Measurements from ENCODE around the gene NFATC2. TPM values are rescaled to one million over a fixed set of nuclear protein-coding genes. Genes with fewer than 3 reads are reported as not detected.

NFATC2 gene
- total RNA-seq, 1 donor from 2014 or later, result 0.76 TPM

GRCh38 chr20:51450221-51450712 is 92.3 kb downstream of the NFATC2 start:
- ATAC-seq, result no peak

GRCh38 chr20:51449498-51450220 is 92.9 kb downstream of the NFATC2 start:
- ATAC-seq, result no peak

- ATAC-seq, result no peak
These were observed 94.8 kb downstream of the NFATC2 start for GRCh38 chr20:51447765-51448148.

GRCh38 chr20:51447097-51447764 is 95.3 kb downstream of the NFATC2 start:
- ATAC-seq, result peak; percentile 30

DNA sequence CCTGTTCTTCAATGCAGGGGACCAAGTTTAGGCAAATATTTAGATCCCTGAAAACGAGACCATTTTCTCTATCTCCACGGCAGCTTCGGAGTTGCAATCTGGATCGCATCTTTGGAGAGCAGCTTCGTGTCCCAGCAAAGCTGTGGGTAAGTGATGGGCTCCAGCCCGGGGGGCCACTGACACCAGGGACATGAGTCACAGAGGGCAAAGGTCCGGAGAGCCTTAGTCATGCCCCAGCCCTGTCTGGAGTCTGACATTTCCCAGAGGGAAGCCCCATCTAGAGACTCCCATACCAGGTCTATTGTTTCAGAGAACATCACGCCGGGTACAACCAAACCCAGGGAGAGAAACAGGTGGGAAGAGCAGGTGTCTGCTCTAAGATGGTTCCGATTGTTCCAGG is 95.9 kb downstream of the NFATC2 start:
- peak; percentile 42 for ATAC-seq

- no peak for ATAC-seq
These were observed 96.3 kb downstream of the NFATC2 start for GRCh38 chr20:51446230-51446629.

DNA sequence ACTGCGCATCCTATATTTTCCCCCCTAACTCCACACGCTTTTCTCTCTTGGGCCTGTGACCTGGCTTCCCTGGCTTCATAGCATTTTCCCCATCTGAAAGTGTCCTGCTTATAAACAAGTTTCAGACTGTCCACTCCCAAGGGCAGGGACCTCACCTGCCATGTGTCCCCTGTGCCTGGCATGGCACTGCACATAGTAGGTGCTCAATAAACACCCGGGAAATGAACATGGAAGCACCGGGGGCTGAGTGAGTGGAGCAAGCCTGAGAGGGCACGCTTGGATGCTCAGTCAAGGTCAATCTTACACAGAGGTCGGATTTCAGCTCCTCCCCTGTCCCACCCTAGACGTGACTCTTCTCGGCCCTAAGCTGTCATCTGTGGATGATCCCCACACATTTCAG is 96.9 kb downstream of the NFATC2 start:
- ATAC-seq, result no peak

DNA sequence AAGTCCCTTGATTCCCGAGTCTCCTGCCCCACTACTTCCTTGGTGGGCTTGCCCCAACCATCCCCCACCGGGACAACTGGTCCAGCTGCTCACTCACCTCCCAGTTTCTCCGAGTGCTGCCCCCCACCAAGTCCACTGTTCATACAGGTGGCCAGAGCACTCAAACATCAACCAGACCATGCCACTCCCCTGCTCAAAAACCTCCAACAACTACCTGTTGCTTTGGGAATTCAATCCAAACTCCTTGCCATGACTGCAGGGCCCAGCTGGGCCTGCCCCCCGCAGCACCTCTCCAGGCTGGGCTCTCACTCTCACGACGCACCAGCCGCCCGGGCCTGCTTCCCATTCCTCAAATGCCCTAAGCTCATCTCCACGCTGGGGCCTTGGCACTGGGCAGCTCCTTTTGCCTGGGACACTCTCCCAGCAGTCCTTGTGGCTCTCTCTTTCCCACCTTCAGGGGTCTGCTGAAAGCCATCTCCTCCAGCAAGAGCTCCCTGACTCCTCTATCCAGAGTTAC is 97.5 kb downstream of the NFATC2 start:
- no peak for ATAC-seq

- no peak for ATAC-seq
These were observed 98.1 kb downstream of the NFATC2 start for GRCh38 chr20:51444467-51444866.

DNA sequence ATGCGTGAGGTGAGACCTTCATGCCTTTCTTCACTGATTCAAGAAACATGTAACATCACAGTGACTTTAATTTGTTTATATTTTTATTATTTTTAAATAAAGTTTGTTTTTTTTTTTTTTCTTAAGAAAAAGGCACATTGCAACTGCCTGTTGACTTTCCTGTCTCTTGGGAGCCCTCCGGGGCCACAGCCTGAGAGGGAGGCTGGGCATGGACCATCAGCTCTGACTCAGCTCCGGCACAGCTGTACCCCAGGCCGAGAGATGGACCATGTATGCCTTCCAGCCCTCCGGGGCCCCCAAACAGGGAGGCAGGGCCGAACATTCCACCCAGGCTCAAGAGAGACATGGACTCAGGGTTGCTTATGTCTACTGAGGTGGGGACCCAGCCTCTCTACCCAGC is 99.9 kb downstream of the NFATC2 start:
- ATAC-seq, result no peak

DNA sequence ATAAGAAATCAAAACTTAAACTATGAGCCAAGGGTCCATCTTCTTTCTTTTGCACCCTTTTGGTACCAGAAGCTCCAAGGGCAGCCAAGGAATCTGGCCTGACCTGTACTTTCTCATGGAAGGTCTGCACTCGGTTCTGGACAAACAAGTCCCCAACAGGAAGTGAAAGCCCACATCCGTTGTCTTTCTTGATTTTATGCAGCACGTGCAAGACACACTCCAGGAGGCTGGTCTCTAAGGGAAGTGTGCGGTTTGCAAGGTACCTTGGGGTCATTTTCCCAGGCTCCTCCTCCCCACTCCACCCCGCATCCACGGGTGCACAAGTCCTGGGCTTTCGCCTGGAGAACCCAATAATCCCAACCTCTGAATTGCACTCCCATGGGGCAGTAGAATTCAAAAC is 101.9 kb downstream of the NFATC2 start:
- ATAC-seq, result peak; percentile 22

DNA sequence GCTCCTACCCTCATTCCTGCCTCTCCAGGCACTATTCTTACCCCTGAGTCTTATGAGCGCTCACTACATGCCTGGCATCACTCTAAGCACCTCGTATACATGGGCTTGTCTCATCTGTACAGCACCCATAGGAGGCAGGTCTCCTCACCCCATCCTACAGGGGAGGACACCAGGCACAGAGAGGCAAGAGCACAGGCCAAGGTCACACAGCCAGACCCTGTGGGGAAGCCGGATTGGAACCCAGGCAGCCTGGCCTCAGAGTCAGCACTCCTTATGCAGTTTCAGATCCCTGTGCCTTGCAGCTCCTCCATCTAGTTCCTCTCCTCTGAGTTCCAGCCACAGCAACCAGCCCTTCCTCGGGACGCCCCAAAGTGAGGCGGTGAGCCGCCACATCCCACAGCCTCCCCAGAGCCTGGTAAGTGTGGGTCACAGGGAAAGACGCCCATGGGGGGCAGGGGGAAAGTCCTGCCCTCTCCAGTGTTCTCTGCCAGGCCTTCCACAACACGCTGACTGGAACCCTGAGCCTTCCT is 103.3 kb downstream of the NFATC2 start:
- ATAC-seq, result peak; percentile 7

DNA sequence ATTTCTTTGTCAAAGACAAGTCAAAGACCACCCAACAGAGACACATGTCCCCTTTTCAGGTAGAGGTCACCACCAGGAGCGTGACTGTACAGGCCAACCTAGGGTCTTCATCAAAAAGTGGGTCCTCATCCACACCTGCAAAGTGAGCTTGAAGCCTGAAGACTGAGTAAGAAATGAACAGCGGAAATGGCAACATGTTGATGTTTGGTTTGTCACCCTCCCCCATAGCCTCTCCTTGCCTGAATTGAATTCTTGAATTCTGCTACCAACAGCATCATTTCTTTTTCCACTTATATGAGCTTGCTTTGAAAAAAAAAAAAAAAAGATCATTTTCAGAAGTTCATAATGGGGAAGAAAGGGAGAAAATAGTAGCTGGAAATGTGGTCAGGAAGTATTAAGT is 104.4 kb downstream of the NFATC2 start:
- no peak for ATAC-seq

DNA sequence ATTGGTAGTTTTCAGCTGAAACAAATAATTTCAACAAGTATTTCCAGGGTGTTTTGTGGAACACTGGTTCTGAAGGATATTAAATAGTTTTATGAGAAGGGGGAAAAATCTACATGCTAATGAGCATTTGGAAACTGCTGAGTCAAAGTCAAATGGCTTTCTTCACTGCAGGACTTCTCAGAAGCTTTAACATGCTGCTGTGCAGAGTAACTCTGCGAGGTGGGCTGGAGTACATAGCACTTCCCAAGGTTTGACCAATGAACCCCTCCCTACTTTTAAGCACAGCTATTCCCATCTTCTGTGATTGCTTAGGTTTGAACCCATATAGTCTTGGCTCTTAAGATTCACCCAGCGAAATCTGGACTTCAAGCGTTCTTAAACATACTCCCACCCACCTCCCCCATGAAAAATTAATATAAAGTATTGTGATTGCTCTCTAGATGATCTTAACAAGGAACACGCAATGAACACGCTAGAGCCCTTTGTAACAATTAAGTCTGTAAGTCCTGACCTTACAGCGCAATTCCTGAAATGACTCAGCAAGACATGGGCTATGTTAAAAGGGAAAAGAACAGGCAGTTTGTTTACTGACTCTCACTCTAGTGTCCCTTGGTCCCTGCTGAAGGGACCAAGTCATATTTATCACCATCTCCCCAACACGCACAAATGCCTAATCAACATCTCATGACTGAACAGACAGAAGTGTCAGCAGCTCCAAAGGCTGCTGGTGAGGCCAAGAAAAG is 105.2 kb downstream of the NFATC2 start:
- no peak for ATAC-seq

GRCh38 chr20:51434580-51435247 is 107.8 kb downstream of the NFATC2 start:
- ATAC-seq, result peak; percentile 92

DNA sequence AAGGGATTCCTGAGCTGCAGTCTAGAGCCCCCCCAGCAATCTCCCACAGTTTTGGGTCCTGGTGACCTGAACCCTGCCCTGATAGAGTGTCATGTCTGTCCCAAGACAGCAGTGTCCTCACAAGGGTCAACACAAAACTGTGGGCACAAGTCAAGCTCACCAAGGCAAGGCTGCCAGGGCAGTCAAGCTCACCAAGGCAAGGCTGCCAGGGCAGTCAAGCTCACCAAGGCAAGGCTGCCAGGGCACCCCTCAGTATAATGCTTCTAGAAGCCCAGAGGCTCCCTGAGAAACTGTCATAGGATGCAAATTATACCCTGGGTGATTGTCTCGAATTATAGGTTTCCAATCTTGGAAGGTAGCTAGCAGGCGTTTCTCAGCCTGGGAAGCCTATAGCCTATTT is 108.5 kb downstream of the NFATC2 start:
- no peak for ATAC-seq

DNA sequence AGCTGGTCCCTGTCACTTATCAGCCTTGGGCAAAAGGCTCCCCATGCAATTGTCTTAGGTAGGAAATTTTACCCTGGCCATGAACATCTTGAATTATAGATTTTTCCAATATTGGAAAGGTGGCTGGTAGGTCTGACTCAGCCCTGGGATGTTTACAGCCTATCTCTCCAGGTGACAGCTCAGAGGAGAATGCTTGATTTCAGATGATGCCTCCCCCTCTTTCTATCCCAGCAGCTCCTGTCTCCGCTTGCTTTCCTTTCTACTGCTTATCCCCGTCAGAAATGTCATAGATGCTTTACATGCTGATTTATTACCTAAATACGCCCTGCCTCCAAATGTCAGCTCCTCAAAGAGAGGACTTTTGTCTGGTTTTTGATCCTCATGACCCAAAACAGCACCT is 109.6 kb downstream of the NFATC2 start:
- ATAC-seq, result no peak

DNA sequence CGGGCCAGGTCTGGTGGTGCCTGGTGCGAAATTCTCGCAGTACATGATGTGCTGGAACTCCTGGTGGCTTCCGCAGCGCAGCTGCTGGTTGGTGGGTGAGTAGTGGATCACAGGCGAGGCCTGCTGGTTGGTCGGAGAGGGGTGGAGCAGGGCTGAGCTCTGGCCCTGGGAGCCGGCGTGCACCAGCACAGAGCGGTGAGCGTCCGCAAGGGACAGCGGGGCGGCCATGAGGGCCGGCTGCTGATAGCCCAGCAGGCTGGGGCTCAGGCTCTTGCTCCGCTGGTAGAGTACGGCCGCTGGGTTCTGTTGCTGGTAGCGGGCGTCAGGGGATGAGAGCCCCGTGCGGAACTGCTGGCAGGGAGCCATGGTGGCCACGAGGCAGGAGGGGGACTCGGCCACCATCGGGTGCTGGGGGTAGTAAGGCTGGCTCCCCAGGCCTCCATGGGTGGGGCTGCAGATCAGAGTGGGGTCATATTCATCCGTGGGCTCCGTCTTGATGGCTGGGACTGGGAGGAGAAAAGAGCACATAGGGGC is 110.2 kb downstream of the NFATC2 start:
- no peak for ATAC-seq

DNA sequence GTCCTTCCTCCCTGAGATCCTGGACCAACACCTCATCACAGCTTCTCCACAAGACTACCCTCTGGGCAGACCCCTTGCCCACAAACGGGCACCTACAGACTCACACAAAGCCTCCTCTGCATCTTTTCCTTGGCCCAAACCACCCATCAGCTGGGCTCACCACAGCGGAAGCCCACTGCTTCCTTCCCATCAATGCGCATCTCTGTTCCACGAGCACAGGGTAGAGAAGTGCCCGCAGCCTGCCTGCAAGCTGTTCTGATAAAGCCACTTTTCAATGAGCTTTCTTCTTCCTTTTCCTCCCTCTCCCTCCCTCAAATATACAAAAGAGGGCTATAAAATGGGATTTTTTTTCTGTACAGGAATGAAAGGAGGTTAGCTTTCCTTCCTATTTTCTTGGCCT is 111.2 kb downstream of the NFATC2 start:
- no peak for ATAC-seq

DNA sequence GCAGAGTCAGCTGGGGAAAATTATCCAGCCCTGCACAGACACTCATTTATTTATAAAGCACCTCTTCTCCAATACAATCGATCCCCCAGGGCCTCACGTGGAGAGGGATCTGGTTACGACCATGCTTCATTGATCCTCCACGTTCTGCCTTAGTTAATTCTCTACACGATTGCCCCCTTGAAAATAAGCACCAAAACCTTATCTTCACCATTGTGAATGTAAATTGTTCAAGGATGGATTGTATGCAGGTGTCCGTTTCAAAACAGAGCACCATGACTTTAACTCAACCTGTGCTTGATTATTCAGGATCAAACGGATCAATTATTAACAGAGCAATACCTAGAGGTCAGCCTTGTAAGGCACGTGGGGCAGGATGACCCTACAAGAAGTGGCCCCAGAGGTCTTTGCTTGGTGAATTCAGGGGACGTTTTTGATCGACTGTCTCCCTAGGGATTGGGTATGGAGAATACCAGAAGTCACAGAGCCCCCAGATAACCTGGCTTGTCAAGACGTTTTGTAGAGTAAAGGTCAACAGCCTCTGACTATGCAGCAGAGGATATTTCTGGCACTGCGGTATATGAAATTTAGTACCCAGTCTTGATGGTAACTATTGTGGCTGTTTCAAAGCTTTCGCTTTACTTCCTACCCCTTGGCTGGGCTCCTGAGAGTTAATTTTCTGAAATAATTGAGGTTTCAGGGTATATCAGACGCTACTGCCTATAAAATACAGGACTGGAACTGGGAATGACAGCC is 112.1 kb downstream of the NFATC2 start:
- no peak for ATAC-seq

DNA sequence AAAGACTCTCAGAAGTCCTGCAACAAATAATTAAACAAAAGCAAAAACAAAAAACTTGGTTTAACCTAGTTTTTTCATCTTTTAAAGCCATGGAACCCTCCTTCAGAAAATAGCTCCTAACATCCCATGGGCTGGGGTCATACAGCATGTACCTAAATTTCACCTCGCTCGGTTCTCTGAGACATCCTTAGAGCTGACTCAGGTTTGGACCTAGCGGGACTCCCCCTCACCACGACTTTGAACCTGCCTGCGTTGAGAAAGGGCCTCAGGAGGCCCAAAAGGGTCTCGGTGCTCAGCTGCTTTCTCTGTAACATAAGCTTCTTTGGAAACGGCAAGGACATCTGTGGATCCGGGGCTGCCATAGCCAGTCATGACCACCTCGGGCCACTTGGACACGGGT is 112.8 kb downstream of the NFATC2 start:
- no peak for ATAC-seq

GRCh38 chr20:51429144-51429482 is 113.4 kb downstream of the NFATC2 start:
- no peak for ATAC-seq

All from esophagus mucosa (tissue), 1 donor.